Activated naive CD8-positive, alpha-beta T cell treated with anti-CD3 and anti-CD28 coated beads, Interleukin-2, amount 50 U/mL, for 24 hours (primary cell): ENCODE data around the gene BPI.
"Not testable (repeated sequence)": the region's sequence is repeated elsewhere in the genome, so short reads cannot be mapped to it uniquely, and the experiment has no call there.

Experiments used
- ATAC-seq: fragments of 150-1000 bp; cut with Tn5 transposase; one replicate; pipeline ENCODE4 v1.10.0; 2021
- DNase-seq: peaks from one replicate; pipeline ENCODE4 v3.0.0; 2021
- H3K27ac Mint-ChIP-seq: one replicate; pipeline ENCODE4 v1.8.0; 2021; ENCODE audit warnings: mild to moderate bottlenecking, mixed read lengths
- H3K27me3 Mint-ChIP-seq: one replicate; pipeline ENCODE4 v1.8.0; 2021; ENCODE audit warnings: mixed read lengths
- H3K36me3 Mint-ChIP-seq: one replicate; pipeline ENCODE4 v1.8.0; 2021; ENCODE audit warnings: low read depth, mixed read lengths
- H3K4me1 Mint-ChIP-seq: one replicate; pipeline ENCODE4 v1.8.0; 2021; ENCODE audit warnings: mixed read lengths
- H3K4me3 Mint-ChIP-seq: one replicate; pipeline ENCODE4 v1.8.0; 2021; ENCODE audit warnings: mild to moderate bottlenecking, moderate library complexity, mixed read lengths
- H3K9me3 Mint-ChIP-seq: one replicate; pipeline ENCODE4 v1.8.0; 2021; ENCODE audit warnings: mixed read lengths

BPI gene

GRCh38 chr20:38270869-38271605 is 32.9 kb upstream of the BPI start:
- DNase-seq (no peak), ATAC-seq (no peak)
- H3K4me3 Mint-ChIP-seq = no peak overlapping the region
- no peaks in the 10 kb centered on the region for H3K9me3 Mint-ChIP-seq
- H3K27ac Mint-ChIP-seq = no peak overlapping the region
- no peaks in the 10 kb centered on the region for H3K36me3 Mint-ChIP-seq
- no peaks in the 10 kb centered on the region for H3K4me1 Mint-ChIP-seq
- peaks cover 16% of the 10 kb centered on the region for H3K27me3 Mint-ChIP-seq

GRCh38 chr20:38271608-38272120 is 32.3 kb upstream of the BPI start:
- Mint-ChIP-seq H3K9me3 (no peaks in the 10 kb centered on the region), H3K27me3 (peaks cover 14% of the 10 kb centered on the region), H3K27ac (no peak overlapping the region), H3K36me3 (no peaks in the 10 kb centered on the region), H3K4me1 (no peaks in the 10 kb centered on the region), H3K4me3 (no peak overlapping the region)
- DNase-seq = no peak
- no peak for ATAC-seq

- Mint-ChIP-seq H3K36me3 (no peaks in the 10 kb centered on the region), H3K9me3 (no peaks in the 10 kb centered on the region), H3K4me3 (no peak overlapping the region), H3K27me3 (peaks cover 14% of the 10 kb centered on the region), H3K27ac (no peak overlapping the region), H3K4me1 (no peaks in the 10 kb centered on the region)
- no peak for DNase-seq
- ATAC-seq = no peak
Measured at GRCh38 chr20:38272398-38272797, 31.6 kb upstream of the BPI start.

GRCh38 chr20:38272961-38273360 is 31.0 kb upstream of the BPI start:
- DNase-seq (no peak), ATAC-seq (no peak)
- H3K36me3 Mint-ChIP-seq = no peaks in the 10 kb centered on the region
- no peak overlapping the region for H3K27ac Mint-ChIP-seq
- no peaks in the 10 kb centered on the region for H3K9me3 Mint-ChIP-seq
- no peaks in the 10 kb centered on the region for H3K4me1 Mint-ChIP-seq
- no peak overlapping the region for H3K4me3 Mint-ChIP-seq
- peaks cover 14% of the 10 kb centered on the region for H3K27me3 Mint-ChIP-seq

GRCh38 chr20:38275815-38276550 is 28.0 kb upstream of the BPI start:
- no peak for ATAC-seq
- no peaks in the 10 kb centered on the region for H3K36me3 Mint-ChIP-seq
- H3K27ac Mint-ChIP-seq = no peak overlapping the region
- no peaks in the 10 kb centered on the region for H3K4me1 Mint-ChIP-seq
- H3K4me3 Mint-ChIP-seq = no peak overlapping the region
- H3K27me3 Mint-ChIP-seq = peaks cover 2% of the 10 kb centered on the region
- no peak for DNase-seq
- no peaks in the 10 kb centered on the region for H3K9me3 Mint-ChIP-seq

- no peaks in the 10 kb centered on the region for H3K9me3 Mint-ChIP-seq
- DNase-seq (no peak), ATAC-seq (no peak)
- H3K4me1 Mint-ChIP-seq = no peaks in the 10 kb centered on the region
- H3K27ac Mint-ChIP-seq = no peak overlapping the region
- H3K36me3 Mint-ChIP-seq = no peaks in the 10 kb centered on the region
- H3K27me3 Mint-ChIP-seq = peaks cover 2% of the 10 kb centered on the region
- no peak overlapping the region for H3K4me3 Mint-ChIP-seq
Measured at GRCh38 chr20:38277285-38277684, 26.7 kb upstream of the BPI start.

GRCh38 chr20:38277691-38278090 is 26.3 kb upstream of the BPI start:
- H3K36me3 Mint-ChIP-seq = no peaks in the 10 kb centered on the region
- no peak overlapping the region for H3K27ac Mint-ChIP-seq
- no peaks in the 10 kb centered on the region for H3K9me3 Mint-ChIP-seq
- no peaks in the 10 kb centered on the region for H3K4me1 Mint-ChIP-seq
- H3K4me3 Mint-ChIP-seq = no peak overlapping the region
- H3K27me3 Mint-ChIP-seq = peaks cover 2% of the 10 kb centered on the region
- ATAC-seq = no peak
- DNase-seq = no peak

GRCh38 chr20:38278131-38278530 is 25.8 kb upstream of the BPI start:
- Mint-ChIP-seq H3K4me3 (no peak overlapping the region), H3K36me3 (no peaks in the 10 kb centered on the region), H3K4me1 (no peaks in the 10 kb centered on the region), H3K9me3 (no peaks in the 10 kb centered on the region), H3K27ac (no peak overlapping the region), H3K27me3 (peaks cover 2% of the 10 kb centered on the region)
- DNase-seq = no peak
- no peak for ATAC-seq

- DNase-seq (no peak), ATAC-seq (no peak)
- Mint-ChIP-seq H3K4me3 (no peak overlapping the region), H3K36me3 (no peaks in the 10 kb centered on the region), H3K4me1 (no peaks in the 10 kb centered on the region), H3K27me3 (peaks cover 2% of the 10 kb centered on the region), H3K27ac (no peak overlapping the region), H3K9me3 (no peaks in the 10 kb centered on the region)
Measured at GRCh38 chr20:38278763-38279162, 25.2 kb upstream of the BPI start.

- ATAC-seq, H3K4me3 Mint-ChIP-seq, DNase-seq, H3K27me3 Mint-ChIP-seq, H3K9me3 Mint-ChIP-seq, H3K36me3 Mint-ChIP-seq, H3K27ac Mint-ChIP-seq, H3K4me1 Mint-ChIP-seq: not testable (repeated sequence)
Measured at GRCh38 chr20:38281176-38281915, 22.6 kb upstream of the BPI start.

- H3K9me3 Mint-ChIP-seq = no peaks in the 10 kb centered on the region
Measured at GRCh38 chr20:38283236-38283635, 20.7 kb upstream of the BPI start.

GRCh38 chr20:38284066-38284650 is 19.8 kb upstream of the BPI start:
- H3K4me3 Mint-ChIP-seq, H3K27ac Mint-ChIP-seq, ATAC-seq, H3K9me3 Mint-ChIP-seq, H3K4me1 Mint-ChIP-seq, DNase-seq, H3K36me3 Mint-ChIP-seq: not testable (repeated sequence)
- H3K27me3 Mint-ChIP-seq = peaks cover 12% of the 10 kb centered on the region

More at GRCh38 chr20:38283236-38283635, 20.7 kb upstream of the BPI start:
- Mint-ChIP-seq H3K27me3 (peaks cover 11% of the 10 kb centered on the region), H3K4me1 (no peaks in the 10 kb centered on the region), H3K4me3 (no peak overlapping the region), H3K36me3 (no peaks in the 10 kb centered on the region), H3K27ac (no peak overlapping the region)
- DNase-seq = no peak
- ATAC-seq = no peak

- Mint-ChIP-seq H3K27me3 (peaks cover 12% of the 10 kb centered on the region), H3K36me3 (no peaks in the 10 kb centered on the region), H3K4me1 (no peaks in the 10 kb centered on the region), H3K4me3 (no peak overlapping the region), H3K9me3 (no peaks in the 10 kb centered on the region), H3K27ac (no peak overlapping the region)
- DNase-seq (no peak), ATAC-seq (no peak)
Measured at GRCh38 chr20:38284893-38285444, 19.0 kb upstream of the BPI start.
